SU-DHL-6 (cell line): Measurements from ENCODE around the gene SLC13A1.

ENCODE experiments used
- EZH2phosphoT487 ChIP-seq: fragments of 200-600 bp; sonication (generic), shearing (Covaris generic); conservative IDR thresholded peaks from 2 replicates; pipeline ENCODE4 v1.6.1; 2018; ENCODE audit warnings: mild to moderate bottlenecking, antibody characterized with exemption, low read length, moderate library complexity, mixed read lengths
- TF ChIP-seq, protein P1 (sequence below): fragments of 200-600 bp; sonication (generic); IDR thresholded peaks from one replicate; pipeline ENCODE4 v1.5.1; 2017; ENCODE audit warnings: antibody characterized with exemption, mild to moderate bottlenecking, low read length, moderate library complexity; ENCODE audit not compliant: insufficient read depth, poor library complexity, severe bottlenecking

DNA sequence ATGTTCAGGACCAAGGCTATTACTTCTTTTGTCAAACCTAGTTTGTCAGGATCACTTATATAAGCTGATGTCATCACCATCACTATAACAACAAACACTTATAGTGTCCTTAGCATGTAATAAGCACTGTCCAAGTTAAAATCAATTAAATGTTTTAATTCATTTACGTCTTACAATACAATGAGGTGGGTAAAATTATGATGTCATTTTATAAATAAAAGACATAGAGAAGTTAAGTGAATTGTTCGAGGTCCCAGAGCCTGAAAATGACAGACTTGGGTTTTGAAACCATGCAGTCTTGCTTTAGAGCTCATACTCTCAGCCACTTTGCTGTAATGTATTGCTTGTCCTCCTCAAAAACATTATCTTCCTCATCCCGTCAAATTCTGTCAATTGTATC, 48.3 kb downstream of the SLC13A1 start:
- TF ChIP-seq, protein P1, sequence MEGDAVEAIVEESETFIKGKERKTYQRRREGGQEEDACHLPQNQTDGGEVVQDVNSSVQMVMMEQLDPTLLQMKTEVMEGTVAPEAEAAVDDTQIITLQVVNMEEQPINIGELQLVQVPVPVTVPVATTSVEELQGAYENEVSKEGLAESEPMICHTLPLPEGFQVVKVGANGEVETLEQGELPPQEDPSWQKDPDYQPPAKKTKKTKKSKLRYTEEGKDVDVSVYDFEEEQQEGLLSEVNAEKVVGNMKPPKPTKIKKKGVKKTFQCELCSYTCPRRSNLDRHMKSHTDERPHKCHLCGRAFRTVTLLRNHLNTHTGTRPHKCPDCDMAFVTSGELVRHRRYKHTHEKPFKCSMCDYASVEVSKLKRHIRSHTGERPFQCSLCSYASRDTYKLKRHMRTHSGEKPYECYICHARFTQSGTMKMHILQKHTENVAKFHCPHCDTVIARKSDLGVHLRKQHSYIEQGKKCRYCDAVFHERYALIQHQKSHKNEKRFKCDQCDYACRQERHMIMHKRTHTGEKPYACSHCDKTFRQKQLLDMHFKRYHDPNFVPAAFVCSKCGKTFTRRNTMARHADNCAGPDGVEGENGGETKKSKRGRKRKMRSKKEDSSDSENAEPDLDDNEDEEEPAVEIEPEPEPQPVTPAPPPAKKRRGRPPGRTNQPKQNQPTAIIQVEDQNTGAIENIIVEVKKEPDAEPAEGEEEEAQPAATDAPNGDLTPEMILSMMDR, result no peak
- no peak for TF ChIP-seq EZH2phosphoT487
